GM10266 (cell line): ENCODE results near the gene GCDH.
"Not testable (repeated sequence)": the region's sequence is repeated elsewhere in the genome, so short reads cannot be mapped to it uniquely, and the experiment has no call there.

Experiments
- DNase-seq: peaks from one replicate; pipeline ENCODE4 v3.0.0; 2012; ENCODE audit errors: extremely low spot score
- TF ChIP-seq, protein P1 (sequence below): IDR thresholded peaks from 2 replicates; pipeline ENCODE4 v1.5.1; 2012; ENCODE audit warnings: mild to moderate bottlenecking, low read depth; ENCODE audit not compliant: control insufficient read depth, insufficient read depth; ENCODE audit errors: missing control alignments

The GCDH gene

GRCh38 chr19:12896460-12896859, 5.5 kb downstream of the GCDH start:
- no peak for DNase-seq
- TF ChIP-seq, protein P1, sequence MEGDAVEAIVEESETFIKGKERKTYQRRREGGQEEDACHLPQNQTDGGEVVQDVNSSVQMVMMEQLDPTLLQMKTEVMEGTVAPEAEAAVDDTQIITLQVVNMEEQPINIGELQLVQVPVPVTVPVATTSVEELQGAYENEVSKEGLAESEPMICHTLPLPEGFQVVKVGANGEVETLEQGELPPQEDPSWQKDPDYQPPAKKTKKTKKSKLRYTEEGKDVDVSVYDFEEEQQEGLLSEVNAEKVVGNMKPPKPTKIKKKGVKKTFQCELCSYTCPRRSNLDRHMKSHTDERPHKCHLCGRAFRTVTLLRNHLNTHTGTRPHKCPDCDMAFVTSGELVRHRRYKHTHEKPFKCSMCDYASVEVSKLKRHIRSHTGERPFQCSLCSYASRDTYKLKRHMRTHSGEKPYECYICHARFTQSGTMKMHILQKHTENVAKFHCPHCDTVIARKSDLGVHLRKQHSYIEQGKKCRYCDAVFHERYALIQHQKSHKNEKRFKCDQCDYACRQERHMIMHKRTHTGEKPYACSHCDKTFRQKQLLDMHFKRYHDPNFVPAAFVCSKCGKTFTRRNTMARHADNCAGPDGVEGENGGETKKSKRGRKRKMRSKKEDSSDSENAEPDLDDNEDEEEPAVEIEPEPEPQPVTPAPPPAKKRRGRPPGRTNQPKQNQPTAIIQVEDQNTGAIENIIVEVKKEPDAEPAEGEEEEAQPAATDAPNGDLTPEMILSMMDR, result no peak

GRCh38 chr19:12899891-12900518, 9.0 kb downstream of the GCDH start:
- TF ChIP-seq, protein P1, result no peak
- peak; percentile 68 for DNase-seq

GRCh38 chr19:12907166-12907565, 16.2 kb downstream of the GCDH start:
- TF ChIP-seq, protein P1, result no peak

GRCh38 chr19:12912571-12912970, 21.6 kb downstream of the GCDH start:
- DNase-seq, result no peak
- TF ChIP-seq, protein P1, result no peak

More at GRCh38 chr19:12907166-12907565, 16.2 kb downstream of the GCDH start:
- DNase-seq, result no peak

DNA sequence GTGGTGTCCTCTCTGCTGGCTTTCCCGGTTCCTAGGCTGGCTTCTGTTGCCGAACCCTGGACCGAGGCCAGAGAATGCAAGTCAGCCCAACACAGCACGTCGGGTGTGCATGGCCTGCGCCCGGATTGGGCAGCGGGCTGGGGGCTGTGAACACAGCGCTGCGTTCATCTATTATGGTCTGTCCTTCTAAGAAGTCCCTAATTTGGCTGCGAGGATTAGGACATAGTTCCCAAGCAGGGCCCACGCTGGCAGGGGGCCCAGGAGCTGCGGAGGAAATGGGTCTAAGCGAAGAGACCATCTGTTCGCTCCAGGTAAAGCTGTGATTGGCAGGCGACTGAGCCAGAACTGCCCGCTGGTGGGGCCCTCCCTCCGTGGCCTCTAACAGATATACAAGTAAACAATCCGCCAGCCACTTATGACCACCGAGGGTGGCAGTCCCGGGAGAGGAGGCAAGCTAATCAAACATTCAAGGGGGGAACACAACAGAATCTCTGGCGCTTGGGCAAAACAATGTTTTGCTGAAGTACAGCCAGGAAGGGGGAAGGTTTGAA, 22.1 kb downstream of the GCDH start:
- no peak for DNase-seq
- TF ChIP-seq, protein P1, result no peak

DNA sequence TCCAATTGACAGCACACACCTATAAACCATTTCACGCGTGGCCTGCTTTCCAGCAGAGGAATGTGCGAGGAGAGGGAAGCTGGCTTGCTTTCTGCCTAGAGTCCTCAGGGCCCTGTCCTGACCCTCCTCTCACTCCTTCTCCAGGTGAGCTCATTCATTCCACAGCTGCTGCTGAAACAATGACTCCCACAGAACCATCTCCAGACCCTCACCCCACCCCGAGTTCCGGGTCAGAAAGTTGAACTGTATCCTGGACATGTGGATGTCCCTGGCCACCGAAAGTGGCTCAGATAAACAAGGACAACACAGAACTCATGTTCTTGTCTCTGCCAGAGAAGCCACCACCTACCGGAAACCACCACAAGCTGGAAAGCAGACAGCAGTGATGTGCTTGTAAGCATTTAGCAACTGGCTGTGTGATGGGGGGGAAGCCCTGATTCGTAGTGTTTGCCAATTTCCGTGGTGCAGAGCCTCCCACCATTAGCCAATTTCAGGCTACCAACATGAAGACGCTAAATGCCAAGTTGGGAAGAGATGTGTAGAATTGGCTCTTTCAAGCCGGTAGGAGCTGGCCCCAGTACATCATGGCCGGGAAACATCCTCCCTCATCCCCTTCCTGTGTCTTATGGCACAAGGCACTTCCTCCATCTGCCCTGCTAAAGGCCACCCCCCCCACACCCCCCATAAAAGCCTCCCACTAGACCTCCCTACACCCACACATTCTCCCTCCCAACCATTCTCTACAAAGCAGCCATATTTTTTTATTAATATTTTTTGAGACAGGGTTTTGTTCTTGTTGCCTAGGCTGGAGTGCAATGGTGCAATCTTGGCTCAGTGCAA, 23.1 kb downstream of the GCDH start:
- DNase-seq, result peak; percentile 51
- TF ChIP-seq, protein P1, result no peak

DNA sequence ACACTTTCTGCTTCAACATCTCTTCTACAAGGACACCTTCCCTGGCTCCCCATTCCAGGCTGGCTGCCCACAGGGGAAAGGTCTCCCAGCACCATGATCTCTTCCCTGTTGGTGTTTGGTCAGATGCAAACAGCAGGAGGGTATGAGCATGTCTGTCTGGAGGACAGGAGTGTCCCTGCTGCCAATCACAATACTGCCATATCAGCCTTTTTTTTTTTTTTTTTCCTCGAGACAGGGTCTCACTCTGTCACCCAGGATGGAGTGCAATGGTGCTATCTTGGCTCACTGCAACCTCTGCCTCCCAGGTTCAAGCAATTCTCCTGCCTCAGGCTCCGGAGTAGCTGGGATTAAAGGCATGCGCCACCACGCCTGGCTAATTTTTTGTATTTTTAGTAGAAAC, 24.9 kb downstream of the GCDH start:
- not testable (repeated sequence) for DNase-seq
